ENCODE results near the gene USP43.

USP43 gene

DNA sequence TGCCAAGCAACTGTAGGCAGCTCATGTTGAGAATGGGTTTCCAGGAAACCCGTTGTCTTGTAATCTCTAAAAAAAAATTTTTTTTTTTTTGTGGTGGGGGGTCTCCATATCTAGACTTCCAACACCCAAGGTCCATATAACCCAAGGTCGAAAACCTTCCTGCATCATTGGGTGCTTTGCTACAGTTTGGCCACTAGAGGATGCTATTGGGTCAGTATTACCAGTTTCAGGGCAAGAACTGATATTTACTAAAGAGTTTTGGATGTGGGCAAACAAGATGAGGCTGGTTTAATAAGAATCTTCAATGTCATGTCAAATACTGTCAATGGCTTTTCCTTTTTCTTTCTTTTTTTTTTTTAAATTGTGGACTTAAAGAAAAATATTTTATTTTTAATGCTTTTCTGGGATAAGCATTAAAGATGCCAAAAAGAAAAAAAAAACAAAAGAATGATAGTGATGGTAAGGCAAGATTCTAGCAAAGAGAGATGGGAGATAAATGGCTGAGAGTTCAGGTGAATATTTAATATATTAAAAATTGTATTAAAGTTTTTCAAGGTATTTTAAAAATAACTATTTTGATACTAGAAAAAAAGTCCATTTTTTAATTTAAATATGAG is 83.8 kb downstream of the USP43 start:
- H3K79me2 ChIP-seq (ENCODE audit: low read length), result no peaks in the 10 kb centered on the region
- no peak overlapping the region for H2AFZ ChIP-seq (ENCODE audit: low read depth, low read length)
- no peaks in the 10 kb centered on the region for H3K36me3 ChIP-seq (replicated peaks; ENCODE audit: low read depth, low read length)
- no peak overlapping the region for H3K4me3 ChIP-seq (ENCODE audit: low read length)
- no peak overlapping the region for H3K9ac ChIP-seq (ENCODE audit: low read length)
- H3K27ac ChIP-seq (ENCODE audit: low read length), result no peak overlapping the region
- H3K4me1 ChIP-seq (ENCODE audit: low read length), result no peaks in the 10 kb centered on the region
- no peaks in the 10 kb centered on the region for H4K20me1 ChIP-seq (ENCODE audit: insufficient read depth, low read length)
- no peaks in the 10 kb centered on the region for H3K9me3 ChIP-seq (ENCODE audit: insufficient read depth, low read length)
- no peak overlapping the region for H3K4me2 ChIP-seq (ENCODE audit: low read length)
- TF ChIP-seq, protein P1, sequence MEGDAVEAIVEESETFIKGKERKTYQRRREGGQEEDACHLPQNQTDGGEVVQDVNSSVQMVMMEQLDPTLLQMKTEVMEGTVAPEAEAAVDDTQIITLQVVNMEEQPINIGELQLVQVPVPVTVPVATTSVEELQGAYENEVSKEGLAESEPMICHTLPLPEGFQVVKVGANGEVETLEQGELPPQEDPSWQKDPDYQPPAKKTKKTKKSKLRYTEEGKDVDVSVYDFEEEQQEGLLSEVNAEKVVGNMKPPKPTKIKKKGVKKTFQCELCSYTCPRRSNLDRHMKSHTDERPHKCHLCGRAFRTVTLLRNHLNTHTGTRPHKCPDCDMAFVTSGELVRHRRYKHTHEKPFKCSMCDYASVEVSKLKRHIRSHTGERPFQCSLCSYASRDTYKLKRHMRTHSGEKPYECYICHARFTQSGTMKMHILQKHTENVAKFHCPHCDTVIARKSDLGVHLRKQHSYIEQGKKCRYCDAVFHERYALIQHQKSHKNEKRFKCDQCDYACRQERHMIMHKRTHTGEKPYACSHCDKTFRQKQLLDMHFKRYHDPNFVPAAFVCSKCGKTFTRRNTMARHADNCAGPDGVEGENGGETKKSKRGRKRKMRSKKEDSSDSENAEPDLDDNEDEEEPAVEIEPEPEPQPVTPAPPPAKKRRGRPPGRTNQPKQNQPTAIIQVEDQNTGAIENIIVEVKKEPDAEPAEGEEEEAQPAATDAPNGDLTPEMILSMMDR (IDR thresholded peaks at IDR 0.05; ENCODE audit: low read depth, low read length), result peak; percentile 77
- no peak for TF ChIP-seq EZH2phosphoT487 (IDR thresholded peaks at IDR 0.05; ENCODE audit: low read depth)
- H3K27me3 ChIP-seq (ENCODE audit: low read depth, low read length), result no peaks in the 10 kb centered on the region

DNA sequence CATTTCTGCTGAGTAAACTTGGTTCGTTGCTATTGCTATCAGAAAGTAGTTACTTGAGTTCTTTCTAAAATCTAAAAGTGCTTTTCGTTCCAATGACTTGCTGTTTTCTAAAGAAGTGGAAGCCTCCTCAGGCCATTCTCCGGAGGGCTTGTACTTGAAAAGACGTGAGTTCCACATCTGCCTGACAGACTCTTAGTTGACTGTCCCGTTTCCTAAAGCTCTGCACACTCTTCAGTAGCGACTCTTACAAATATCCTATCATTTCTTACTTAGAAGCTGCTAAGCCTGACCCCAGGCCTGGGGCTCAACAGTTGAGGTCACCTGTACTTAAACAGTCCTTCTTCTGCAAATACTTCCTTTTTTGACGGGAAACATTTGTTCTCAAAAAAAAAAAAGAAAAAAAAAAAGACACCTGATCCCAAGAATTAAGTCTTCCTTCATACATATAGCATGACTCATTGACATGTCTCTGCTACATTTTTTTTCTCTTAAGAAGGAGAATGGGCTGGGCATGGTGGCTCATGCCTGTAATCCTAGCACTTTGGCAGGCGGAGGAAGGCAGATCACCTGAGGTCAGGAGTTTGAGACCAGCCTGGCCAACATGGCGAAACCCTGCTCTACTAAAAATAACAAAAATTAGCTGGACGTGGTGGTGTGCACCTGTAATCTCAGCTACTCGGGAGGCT is 84.6 kb downstream of the USP43 start:
- Histone ChIP-seq H4K20me1 (ENCODE audit: insufficient read depth, low read length) (no peaks in the 10 kb centered on the region), H3K4me2 (ENCODE audit: low read length) (no peak overlapping the region), H3K27ac (ENCODE audit: low read length) (no peak overlapping the region)

DNA sequence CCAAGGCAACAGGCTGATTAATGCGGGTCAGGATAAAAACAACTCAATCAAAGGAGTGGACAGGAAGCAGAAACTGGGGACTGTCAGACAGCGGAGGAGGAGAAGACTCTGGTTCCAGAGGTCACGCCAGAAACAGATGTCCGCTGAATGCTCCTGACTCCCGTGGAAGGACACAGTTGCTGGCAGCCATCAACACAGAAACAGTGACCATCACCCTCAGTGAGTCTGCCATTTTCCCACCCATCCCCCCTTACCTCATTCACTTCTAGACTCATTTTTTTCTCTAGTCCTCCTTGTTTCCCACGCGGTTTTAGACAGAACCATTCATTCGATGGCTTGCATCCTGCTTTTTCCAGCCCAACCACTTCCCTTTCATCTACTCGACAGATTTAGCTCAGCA is 105.2 kb downstream of the USP43 start:
- Histone ChIP-seq H3K9me3 (ENCODE audit: insufficient read depth, low read length) (no peaks in the 10 kb centered on the region), H3K27me3 (ENCODE audit: low read depth, low read length) (no peaks in the 10 kb centered on the region; the same call in 1 of the 2 replicates), H3K4me1 (ENCODE audit: low read length) (no peaks in the 10 kb centered on the region), H3K36me3 (replicated peaks; ENCODE audit: low read depth, low read length) (no peaks in the 10 kb centered on the region), H3K79me2 (ENCODE audit: low read length) (no peaks in the 10 kb centered on the region), H2AFZ (ENCODE audit: low read depth, low read length) (no peak overlapping the region), H3K9ac (ENCODE audit: low read length) (no peak overlapping the region), H3K4me3 (ENCODE audit: low read length) (no peak overlapping the region), H3K27ac (ENCODE audit: low read length) (no peak overlapping the region), H3K4me2 (ENCODE audit: low read length) (no peak overlapping the region), H4K20me1 (ENCODE audit: insufficient read depth, low read length) (no peaks in the 10 kb centered on the region)
- TF ChIP-seq, protein P1 (IDR thresholded peaks at IDR 0.05; ENCODE audit: low read depth, low read length), result no peak
- no peak for TF ChIP-seq EZH2phosphoT487 (IDR thresholded peaks at IDR 0.05; ENCODE audit: low read depth)

More for the DNA sequence above, 84.6 kb downstream of the USP43 start:
- H3K4me1 ChIP-seq (ENCODE audit: low read length), result no peaks in the 10 kb centered on the region
- TF ChIP-seq, protein P1 (IDR thresholded peaks at IDR 0.05; ENCODE audit: low read depth, low read length), result no peak
- no peak for TF ChIP-seq EZH2phosphoT487 (IDR thresholded peaks at IDR 0.05; ENCODE audit: low read depth)
- H3K4me3 ChIP-seq (ENCODE audit: low read length), result no peak overlapping the region
- H3K36me3 ChIP-seq (replicated peaks; ENCODE audit: low read depth, low read length), result no peaks in the 10 kb centered on the region
- H2AFZ ChIP-seq (ENCODE audit: low read depth, low read length), result no peak overlapping the region
- no peaks in the 10 kb centered on the region for H3K27me3 ChIP-seq (ENCODE audit: low read depth, low read length)
- no peaks in the 10 kb centered on the region for H3K79me2 ChIP-seq (ENCODE audit: low read length)
- no peak overlapping the region for H3K9ac ChIP-seq (ENCODE audit: low read length)
- no peaks in the 10 kb centered on the region for H3K9me3 ChIP-seq (ENCODE audit: insufficient read depth, low read length)

DNA sequence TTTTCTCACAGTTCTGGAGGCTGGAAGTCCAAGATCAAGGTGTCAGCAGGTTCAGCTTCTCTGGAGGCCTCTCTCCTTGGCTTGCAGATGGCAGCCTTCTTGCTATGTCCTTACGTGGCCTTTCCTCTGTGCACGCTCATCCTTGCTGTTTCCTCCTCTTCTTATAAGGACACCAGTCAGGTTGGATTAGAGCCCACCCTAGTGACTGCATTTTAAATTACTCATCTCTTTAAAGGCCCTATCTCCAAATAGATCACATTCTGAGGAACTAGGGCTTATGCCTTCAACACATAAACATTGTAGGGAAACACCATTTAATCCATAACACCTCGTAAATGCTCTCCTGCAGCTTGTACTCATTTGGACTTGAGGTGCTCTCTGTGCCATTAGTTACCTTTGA is 109.8 kb downstream of the USP43 start:
- H3K4me3 ChIP-seq (ENCODE audit: low read length), result no peak overlapping the region
- no peaks in the 10 kb centered on the region for H4K20me1 ChIP-seq (ENCODE audit: insufficient read depth, low read length)
- no peaks in the 10 kb centered on the region; the same call in 1 of the 2 replicates for H3K27me3 ChIP-seq (ENCODE audit: low read depth, low read length)
- no peaks in the 10 kb centered on the region for H3K36me3 ChIP-seq (replicated peaks; ENCODE audit: low read depth, low read length)
- H3K4me2 ChIP-seq (ENCODE audit: low read length), result no peak overlapping the region
- no peak for TF ChIP-seq EZH2phosphoT487 (IDR thresholded peaks at IDR 0.05; ENCODE audit: low read depth)
- TF ChIP-seq, protein P1 (IDR thresholded peaks at IDR 0.05; ENCODE audit: low read depth, low read length), result no peak
- no peaks in the 10 kb centered on the region for H3K4me1 ChIP-seq (ENCODE audit: low read length)
- H3K9me3 ChIP-seq (ENCODE audit: insufficient read depth, low read length), result no peaks in the 10 kb centered on the region
- H3K27ac ChIP-seq (ENCODE audit: low read length), result no peak overlapping the region
- H3K9ac ChIP-seq (ENCODE audit: low read length), result no peak overlapping the region
- no peaks in the 10 kb centered on the region for H3K79me2 ChIP-seq (ENCODE audit: low read length)
- no peak overlapping the region for H2AFZ ChIP-seq (ENCODE audit: low read depth, low read length)

All from OCI-LY3 (cell line).